Astrocyte of the cerebellum (primary cell): ENCODE measurements around the gene AGPAT4.

Experiments used
- DNase-seq: peaks from one replicate; pipeline ENCODE4 v3.0.0-alpha.2; 2011; ENCODE audit warnings: low read depth
- H3K4me3 ChIP-seq: 2 replicates; pipeline ENCODE4 v1.5.1; 2011; ENCODE audit warnings: mild to moderate bottlenecking, low read depth, low read length, moderate library complexity
- CTCF ChIP-seq: IDR thresholded peaks from 2 replicates; pipeline ENCODE4 v1.5.1; 2012; ENCODE audit warnings: low read length, low read depth, moderate library complexity, mild to moderate bottlenecking; ENCODE audit errors: missing control alignments
- in situ Hi-C: cut with HindIII; loops from 2 replicates; pipeline ENCODE4 v1.10.0; 2017; ENCODE audit warnings: low sequenced_read_pairs

The AGPAT4 gene

GRCh38 chr6:161139304-161139765 lies 134.5 kb downstream of the AGPAT4 start:
- TF ChIP-seq CTCF = no peak
- no peak for DNase-seq
- no peak overlapping the region for H3K4me3 ChIP-seq
- in situ Hi-C loops = no loop called here

- H3K4me3 ChIP-seq = no peak overlapping the region
- in situ Hi-C loops = no loop called here
- DNase-seq = no peak
- TF ChIP-seq CTCF = no peak
Measured at GRCh38 chr6:161138543-161139303, 135.1 kb downstream of the AGPAT4 start.

- DNase-seq = no peak
- in situ Hi-C loops = no loop called here
Measured at GRCh38 chr6:161137839-161138542, 135.9 kb downstream of the AGPAT4 start.

GRCh38 chr6:161137320-161137719 lies 136.5 kb downstream of the AGPAT4 start:
- DNase-seq = no peak
- H3K4me3 ChIP-seq = no peak overlapping the region
- no peak for TF ChIP-seq CTCF
- in situ Hi-C loops = no loop called here

More at GRCh38 chr6:161137839-161138542, 135.9 kb downstream of the AGPAT4 start:
- H3K4me3 ChIP-seq = no peak overlapping the region
- TF ChIP-seq CTCF = no peak

GRCh38 chr6:161136655-161137054 lies 137.2 kb downstream of the AGPAT4 start:
- TF ChIP-seq CTCF = no peak
- DNase-seq = no peak
- no peak overlapping the region for H3K4me3 ChIP-seq
- in situ Hi-C loops = no loop called here

- DNase-seq = no peak
- no peak overlapping the region for H3K4me3 ChIP-seq
- in situ Hi-C loops = no loop called here
- TF ChIP-seq CTCF = no peak
Measured at GRCh38 chr6:161135695-161136591, 137.9 kb downstream of the AGPAT4 start.
